Lower leg skin (tissue), 3 donors: ENCODE measurements around the gene DTNB.

Source experiments
- POLR2A ChIP-seq, 2 donors: fragments of 450-650 bp; IDR thresholded peaks; one replicate each; pipeline ENCODE4 v1.6.1; 2016 to 2017; ENCODE audit warnings: antibody characterized with exemption in 2 of 2, mild to moderate bottlenecking in 1 of 2, moderate library complexity in 1 of 2
- TF ChIP-seq, protein P1 (sequence below), 3 donors: fragments of 450-650 bp; IDR thresholded peaks; one replicate each; pipeline ENCODE4 v1.5.1; 2016; ENCODE audit warnings: antibody characterized with exemption in 3 of 3, mild to moderate bottlenecking in 3 of 3, moderate library complexity in 2 of 3

DNA sequence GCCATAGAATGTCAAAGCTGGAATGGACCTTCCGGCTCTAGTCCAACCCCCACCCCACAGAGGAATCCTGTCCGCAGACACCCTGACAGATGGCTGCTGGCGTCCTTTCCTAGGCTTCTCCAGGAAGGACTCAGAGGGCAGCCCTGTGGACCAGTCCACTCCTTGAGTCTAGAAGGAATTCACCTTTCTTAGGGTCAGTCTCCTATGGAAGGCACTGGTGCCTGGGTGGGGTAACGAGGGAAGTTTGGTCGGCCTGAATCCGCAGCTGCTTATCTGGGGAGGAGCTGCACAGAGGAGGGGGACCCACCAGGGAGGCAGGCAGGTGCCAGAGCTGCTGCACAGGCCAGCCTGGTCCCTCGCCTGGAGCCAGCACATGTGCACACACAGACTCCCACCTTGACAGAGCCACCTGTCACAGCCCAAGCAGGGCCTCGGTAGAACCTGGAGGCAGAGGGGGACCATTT, 334.1 kb downstream of the DTNB start:
- TF ChIP-seq, protein P1, sequence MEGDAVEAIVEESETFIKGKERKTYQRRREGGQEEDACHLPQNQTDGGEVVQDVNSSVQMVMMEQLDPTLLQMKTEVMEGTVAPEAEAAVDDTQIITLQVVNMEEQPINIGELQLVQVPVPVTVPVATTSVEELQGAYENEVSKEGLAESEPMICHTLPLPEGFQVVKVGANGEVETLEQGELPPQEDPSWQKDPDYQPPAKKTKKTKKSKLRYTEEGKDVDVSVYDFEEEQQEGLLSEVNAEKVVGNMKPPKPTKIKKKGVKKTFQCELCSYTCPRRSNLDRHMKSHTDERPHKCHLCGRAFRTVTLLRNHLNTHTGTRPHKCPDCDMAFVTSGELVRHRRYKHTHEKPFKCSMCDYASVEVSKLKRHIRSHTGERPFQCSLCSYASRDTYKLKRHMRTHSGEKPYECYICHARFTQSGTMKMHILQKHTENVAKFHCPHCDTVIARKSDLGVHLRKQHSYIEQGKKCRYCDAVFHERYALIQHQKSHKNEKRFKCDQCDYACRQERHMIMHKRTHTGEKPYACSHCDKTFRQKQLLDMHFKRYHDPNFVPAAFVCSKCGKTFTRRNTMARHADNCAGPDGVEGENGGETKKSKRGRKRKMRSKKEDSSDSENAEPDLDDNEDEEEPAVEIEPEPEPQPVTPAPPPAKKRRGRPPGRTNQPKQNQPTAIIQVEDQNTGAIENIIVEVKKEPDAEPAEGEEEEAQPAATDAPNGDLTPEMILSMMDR (IDR thresholded peaks at IDR 0.05) = no peak
- no peak for TF ChIP-seq POLR2A (IDR thresholded peaks at IDR 0.05)
